GM23248 (cell line): ENCODE data around the gene BLACAT1.

Source experiments
- EZH2 ChIP-seq: fragments of 200-600 bp; sonication (generic); IDR thresholded peaks from 2 replicates; pipeline ENCODE4 v1.6.1; 2018; ENCODE audit warnings: antibody characterized with exemption, mild to moderate bottlenecking; ENCODE audit not compliant: insufficient read depth, poor library complexity, severe bottlenecking
- EZH2phosphoT487 ChIP-seq: fragments of 200-600 bp; sonication (generic); IDR thresholded peaks from 2 replicates; pipeline ENCODE4 v1.6.1; 2018; ENCODE audit warnings: antibody characterized with exemption, moderate library complexity, mild to moderate bottlenecking, low read depth; ENCODE audit not compliant: insufficient read depth

GRCh38 chr1:205473966-205474365 is 18.1 kb upstream of the BLACAT1 start:
- TF ChIP-seq EZH2phosphoT487 (no peak), EZH2 (no peak)
